Ectodermal cell (in vitro differentiated cells): ENCODE results near the gene TIGIT.

Source experiments
- H3K27ac ChIP-seq: 2 replicates; pipeline ENCODE4 v1.7.0; 2013; ENCODE audit warnings: mild to moderate bottlenecking, low read depth, low read length; ENCODE audit not compliant: insufficient read depth, poor library complexity, severe bottlenecking
- H3K27me3 ChIP-seq: 2 replicates; pipeline ENCODE4 v1.7.0; 2013; ENCODE audit warnings: mild to moderate bottlenecking, low read length; ENCODE audit not compliant: insufficient read depth, control insufficient read depth, poor library complexity, severe bottlenecking
- H3K36me3 ChIP-seq: one replicate; pipeline ENCODE4 v1.7.0; 2013; ENCODE audit warnings: low read length; ENCODE audit not compliant: control insufficient read depth, insufficient read depth
- H3K4me1 ChIP-seq: one replicate; pipeline ENCODE4 v1.7.0; 2013; ENCODE audit warnings: low read length; ENCODE audit not compliant: control insufficient read depth, insufficient read depth
- H3K4me3 ChIP-seq: 2 replicates; pipeline ENCODE4 v1.7.0; 2013; ENCODE audit warnings: low read depth, low read length, control low read depth; ENCODE audit not compliant: insufficient read depth
- H3K9me3 ChIP-seq: 2 replicates; pipeline ENCODE4 v1.7.0; 2013; ENCODE audit warnings: mild to moderate bottlenecking, low read length, moderate library complexity; ENCODE audit not compliant: control insufficient read depth
- whole genome bisulfite sequencing, 2 experiments: methylation state at CpG; one replicate each; pipeline ENCODE4 v1.1.7; 2013; ENCODE audit warnings: missing lambda C conversion rate in 2 of 2; 5-methylcytosine and 5-hydroxymethylcytosine counted together

TIGIT gene

GRCh38 chr3:114329823-114330222 is 36.0 kb downstream of the TIGIT start:
- H3K9me3 ChIP-seq: no peaks in the 10 kb centered on the region
- H3K36me3 ChIP-seq: no peaks in the 10 kb centered on the region
- H3K4me1 ChIP-seq: peaks cover 4% of the 10 kb centered on the region
- no peaks in the 10 kb centered on the region for H3K27me3 ChIP-seq
- WGBS, 2 experiments: 94 to 96% methylated on average over 2 of the region's 2 CpGs
- no peak overlapping the region for H3K27ac ChIP-seq
- H3K4me3 ChIP-seq: no peak overlapping the region

- Histone ChIP-seq H3K4me3 (no peak overlapping the region), H3K4me1 (peaks cover 4% of the 10 kb centered on the region), H3K9me3 (no peaks in the 10 kb centered on the region), H3K27ac (no peak overlapping the region), H3K27me3 (no peaks in the 10 kb centered on the region), H3K36me3 (no peaks in the 10 kb centered on the region)
- 94 to 95% methylated on average over 2 of the region's 2 CpGs for WGBS, 2 experiments
Observed at GRCh38 chr3:114331007-114331406, 37.2 kb downstream of the TIGIT start.

GRCh38 chr3:114331710-114332109 is 37.9 kb downstream of the TIGIT start:
- Histone ChIP-seq H3K4me3 (no peak overlapping the region), H3K4me1 (peaks cover 4% of the 10 kb centered on the region), H3K27ac (no peak overlapping the region), H3K36me3 (no peaks in the 10 kb centered on the region), H3K9me3 (no peaks in the 10 kb centered on the region), H3K27me3 (no peaks in the 10 kb centered on the region)
- 92 to 100% methylated on average over 2 of the region's 3 CpGs for WGBS, 2 experiments

- Histone ChIP-seq H3K4me3 (no peak overlapping the region), H3K27ac (no peak overlapping the region), H3K36me3 (no peaks in the 10 kb centered on the region), H3K27me3 (no peaks in the 10 kb centered on the region), H3K9me3 (no peaks in the 10 kb centered on the region), H3K4me1 (peaks cover 4% of the 10 kb centered on the region)
- 94 to 97% methylated on average over 3 to 5 of the region's 5 CpGs for WGBS, 2 experiments
Observed at GRCh38 chr3:114332342-114333179, 38.7 kb downstream of the TIGIT start.

GRCh38 chr3:114333180-114333922 is 39.5 kb downstream of the TIGIT start:
- Histone ChIP-seq H3K36me3 (no peaks in the 10 kb centered on the region), H3K4me1 (peaks cover 4% of the 10 kb centered on the region), H3K4me3 (no peak overlapping the region), H3K27me3 (no peaks in the 10 kb centered on the region), H3K27ac (no peak overlapping the region), H3K9me3 (no peaks in the 10 kb centered on the region)
- 60 to 69% methylated on average over 4 of the region's 4 CpGs for WGBS, 2 experiments

GRCh38 chr3:114333923-114334240 is 40.1 kb downstream of the TIGIT start:
- Histone ChIP-seq H3K36me3 (no peaks in the 10 kb centered on the region), H3K27ac (no peak overlapping the region), H3K27me3 (no peaks in the 10 kb centered on the region), H3K4me3 (no peak overlapping the region), H3K9me3 (no peaks in the 10 kb centered on the region), H3K4me1 (peaks cover 4% of the 10 kb centered on the region)
- 67 to 71% methylated on average over 2 of the region's 2 CpGs for WGBS, 2 experiments

- H3K27ac ChIP-seq: no peak overlapping the region
- H3K4me1 ChIP-seq: peaks cover 4% of the 10 kb centered on the region
- WGBS, 2 experiments: 88 to 97% methylated on average over 1 of the region's 1 CpG
- no peaks in the 10 kb centered on the region for H3K36me3 ChIP-seq
- no peak overlapping the region for H3K4me3 ChIP-seq
- H3K9me3 ChIP-seq: no peaks in the 10 kb centered on the region
- H3K27me3 ChIP-seq: no peaks in the 10 kb centered on the region
Observed at GRCh38 chr3:114336122-114336697, 42.4 kb downstream of the TIGIT start.

GRCh38 chr3:114336857-114337256 is 43.0 kb downstream of the TIGIT start:
- no peaks in the 10 kb centered on the region for H3K27me3 ChIP-seq
- WGBS, 2 experiments: 94 to 96% methylated on average over 3 of the region's 3 CpGs
- no peaks in the 10 kb centered on the region for H3K9me3 ChIP-seq
- no peak overlapping the region for H3K4me3 ChIP-seq
- H3K36me3 ChIP-seq: no peaks in the 10 kb centered on the region
- H3K4me1 ChIP-seq: peaks cover 4% of the 10 kb centered on the region
- H3K27ac ChIP-seq: no peak overlapping the region

- Histone ChIP-seq H3K36me3 (no peaks in the 10 kb centered on the region), H3K27me3 (no peaks in the 10 kb centered on the region), H3K27ac (no peak overlapping the region), H3K4me1 (no peaks in the 10 kb centered on the region), H3K4me3 (no peak overlapping the region), H3K9me3 (no peaks in the 10 kb centered on the region)
- WGBS, 2 experiments: 95% methylated on average over 19 of the region's 19 CpGs
Observed at GRCh38 chr3:114338651-114339357, 45.0 kb downstream of the TIGIT start.

GRCh38 chr3:114344492-114344891 is 50.7 kb downstream of the TIGIT start:
- Histone ChIP-seq H3K27ac (no peak overlapping the region), H3K27me3 (no peaks in the 10 kb centered on the region), H3K4me1 (peaks cover 5% of the 10 kb centered on the region), H3K9me3 (no peaks in the 10 kb centered on the region), H3K4me3 (no peak overlapping the region), H3K36me3 (no peaks in the 10 kb centered on the region)
- 95 to 100% methylated on average over 1 of the region's 1 CpG for WGBS, 2 experiments
